ENCODE results near the gene PVALEF. TPM values are rescaled to one million over a fixed set of nuclear protein-coding genes. Genes with fewer than 3 reads are reported as not detected.

Gene PVALEF
- total and polyA plus RNA-seq, 2 donors (not counting 3 experiments of a cell fraction or from before 2014, with no cell fraction given), result not detected

GRCh38 chr17:81189016-81189415, 23.7 kb downstream of the PVALEF start:
- no peak for FAIRE-seq
- Histone ChIP-seq H3K27ac (ENCODE audit: insufficient read depth, low read depth, low read length) (no peak overlapping the region), H3K36me3 (ENCODE audit: control insufficient read depth in 2 of 2, extremely low read depth in 1 of 2, insufficient read depth in 2 of 2, low read length in 2 of 2) (peaks cover 0 to 4% of the 10 kb centered on the region in 2 experiments), H3K9me3 (replicated peaks; ENCODE audit: control insufficient read depth, insufficient read depth, low read length) (no peaks in the 10 kb centered on the region), H3K9me1 (replicated peaks; ENCODE audit: control insufficient read depth, extremely low read depth, insufficient read depth, low read length) (no peaks in the 10 kb centered on the region), H3K4me2 (ENCODE audit: insufficient read depth, low read length) (no peak overlapping the region), H3K4me3 (replicated peaks in 1 of 3; ENCODE audit: insufficient read depth in 1 of 3, low read depth in 1 of 3, low read length in 3 of 3) (no peak overlapping the region), H3K9ac (replicated peaks; ENCODE audit: extremely low read depth, insufficient read depth, low read length) (no peak overlapping the region), H3K79me2 (ENCODE audit: control insufficient read depth, insufficient read depth, low read length) (no peaks in the 10 kb centered on the region), H3K27me3 (ENCODE audit: control insufficient read depth in 2 of 2, insufficient read depth in 2 of 2, low read length in 2 of 2) (no peaks in the 10 kb centered on the region), H2AFZ (ENCODE audit: low read depth, low read length) (no peak overlapping the region), H3K4me1 (ENCODE audit: control insufficient read depth, extremely low read depth, insufficient read depth, low read length) (no peaks in the 10 kb centered on the region), H4K20me1 (replicated peaks; ENCODE audit: control insufficient read depth, extremely low read depth, insufficient read depth, low read length) (no peaks in the 10 kb centered on the region)
- DNase-seq (ENCODE audit: low read depth, low spot score), result no peak
- dilution Hi-C loops (cut with MboI; ENCODE audit: extremely low pct_ligation_motif_present, low sequenced_read_pairs) (no loop called here), intact Hi-C loops (cut with micrococcal nuclease) (loop anchor here (1.0 kb wide), 1 partner anchor 47 kb away; no protein-coding TSS in a partner anchor)
- ChIA-PET POLR2A (no interaction called here), CTCF (interaction anchor here (1.0 to 5.5 kb wide), 4 partner anchors 10 to 47 kb away, joined by 3 to 40 read pairs (median 4); no protein-coding TSS in a partner anchor)
- no TSS peak for BruUV-seq (replicated peaks)
- TF ChIP-seq POLR2AphosphoS5 (IDR thresholded peaks at IDR 0.05; ENCODE audit: insufficient read depth, low read depth, low read length) (no peak), GATA2 (IDR thresholded peaks at IDR 0.05; ENCODE audit: insufficient read depth, insufficient read length, low read depth, low read length) (no peak), MAX (IDR thresholded peaks at IDR 0.05; ENCODE audit: insufficient read depth, insufficient read length) (no peak), POLR2A (IDR thresholded peaks at IDR 0.05; ENCODE audit: low read depth, low read length) (no peak), MYC (IDR thresholded peaks at IDR 0.05; ENCODE audit: low read depth, low read length) (no peak), FOS (IDR thresholded peaks at IDR 0.05; ENCODE audit: borderline replicate concordance, insufficient read depth, low read length) (no peak), CTCF (IDR thresholded peaks at IDR 0.05; ENCODE audit: extremely low read depth in 1 of 2, insufficient read depth in 1 of 2, low read depth in 1 of 2, low read length in 2 of 2) (no peak), JUN (IDR thresholded peaks at IDR 0.05; ENCODE audit: borderline replicate concordance, insufficient read depth, insufficient read length, low read depth) (no peak), EZH2 (IDR thresholded peaks at IDR 0.05; ENCODE audit: borderline replicate concordance, low read depth, low read length, severe bottlenecking) (no peak)
